Mesodermal cell (in vitro differentiated cells): ENCODE measurements around the gene KRT7.
"Not testable (repeated sequence)": the region's sequence is repeated elsewhere in the genome, so short reads cannot be mapped to it uniquely, and the experiment has no call there.

Experiments
- H3K27ac ChIP-seq: 2 replicates; pipeline ENCODE4 v1.7.0; 2013; ENCODE audit warnings: mild to moderate bottlenecking, low read depth, low read length, moderate library complexity; ENCODE audit not compliant: severe bottlenecking
- H3K36me3 ChIP-seq: 2 replicates; pipeline ENCODE4 v1.7.1; 2013; ENCODE audit warnings: mild to moderate bottlenecking, low read length, moderate library complexity; ENCODE audit not compliant: control insufficient read depth, insufficient read depth
- H3K4me1 ChIP-seq: one replicate; pipeline ENCODE4 v1.7.1; 2013; ENCODE audit warnings: mild to moderate bottlenecking, low read length; ENCODE audit not compliant: insufficient read depth, control insufficient read depth, poor library complexity, severe bottlenecking
- H3K4me3 ChIP-seq: 2 replicates; pipeline ENCODE4 v1.7.0; 2013; ENCODE audit warnings: low read length, control low read depth, mild to moderate bottlenecking; ENCODE audit not compliant: insufficient read depth, poor library complexity, severe bottlenecking; ENCODE audit errors: extremely low read depth
- H3K9me3 ChIP-seq: 2 replicates; pipeline ENCODE4 v1.7.1; 2013; ENCODE audit warnings: mild to moderate bottlenecking, low read length, moderate library complexity; ENCODE audit not compliant: control insufficient read depth
- WGBS, 2 experiments: methylation state at CpG; one replicate each; pipeline ENCODE4 v1.1.5; 2013; ENCODE audit warnings: missing lambda C conversion rate in 2 of 2; ENCODE audit not compliant: insufficient coverage in 2 of 2; 5-methylcytosine and 5-hydroxymethylcytosine counted together

Gene KRT7

DNA sequence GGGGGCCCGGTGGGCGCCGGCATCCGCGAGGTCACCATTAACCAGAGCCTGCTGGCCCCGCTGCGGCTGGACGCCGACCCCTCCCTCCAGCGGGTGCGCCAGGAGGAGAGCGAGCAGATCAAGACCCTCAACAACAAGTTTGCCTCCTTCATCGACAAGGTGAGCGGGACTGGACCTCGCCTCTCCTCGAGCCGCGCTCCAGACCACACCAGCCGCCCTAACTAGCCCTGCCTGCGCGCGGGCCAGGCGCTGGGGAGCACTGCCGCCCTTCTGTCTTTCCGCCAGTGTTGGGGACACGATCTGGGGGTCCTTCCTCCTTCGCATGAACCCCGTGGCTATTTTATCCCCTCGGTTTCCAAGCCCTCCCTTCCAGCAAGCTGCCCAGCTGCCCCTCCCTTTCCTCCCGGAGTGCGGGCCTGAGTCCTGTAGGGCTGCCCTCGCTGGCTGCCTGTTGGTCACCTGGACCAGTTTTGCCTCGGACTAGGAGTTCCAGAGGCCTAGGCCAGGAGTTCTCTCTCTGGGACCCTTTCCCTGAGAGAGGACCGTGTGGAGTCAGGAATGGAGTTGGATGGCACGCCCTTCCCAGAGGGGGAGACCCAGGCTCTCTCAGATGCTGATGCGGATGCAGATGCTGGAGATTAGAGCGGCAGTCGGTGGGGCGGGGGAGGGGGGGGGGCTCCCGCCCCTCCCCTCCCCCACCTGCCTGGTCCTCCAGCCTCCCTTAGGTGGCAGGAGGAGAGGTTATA lies 592 bp downstream of the KRT7 start:
- WGBS, 2 experiments, result 8 to 10% methylated on average over 25 to 29 of the region's 40 CpGs
- H3K9me3 ChIP-seq, result no peaks in the 10 kb centered on the region
- H3K27ac ChIP-seq, result no peak overlapping the region
- H3K4me3 ChIP-seq, result no peak overlapping the region
- H3K4me1 ChIP-seq, result peaks cover 31% of the 10 kb centered on the region
- no peaks in the 10 kb centered on the region for H3K36me3 ChIP-seq

DNA sequence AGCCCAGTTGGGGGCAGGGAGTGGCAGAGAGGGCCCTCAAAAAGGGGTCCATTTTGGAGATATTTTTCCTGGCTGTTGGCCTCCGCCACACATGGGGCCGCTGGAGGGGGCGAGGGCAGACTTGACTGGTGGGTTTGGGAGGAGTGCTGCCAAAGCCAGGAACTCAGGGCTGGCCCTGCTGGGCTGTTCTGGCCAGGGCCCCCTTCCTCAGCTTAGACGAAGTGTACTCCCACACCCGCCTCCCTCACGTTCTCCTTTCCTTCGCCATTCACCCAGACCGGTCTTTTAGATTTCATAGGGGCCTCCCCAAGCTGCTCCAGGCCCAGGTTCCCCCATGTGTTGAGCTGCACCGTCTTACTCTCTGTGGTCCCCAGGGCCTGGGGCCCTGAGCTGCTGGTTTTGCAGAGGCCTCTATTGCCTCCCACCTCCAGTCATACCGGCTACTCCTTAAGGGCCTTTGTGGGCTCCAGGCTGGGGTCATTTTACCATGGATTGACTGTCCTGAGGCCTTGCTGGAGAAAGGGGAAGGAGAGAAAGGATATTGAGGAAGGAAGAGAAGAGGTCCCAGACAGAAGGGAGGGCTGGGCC lies 1.3 kb downstream of the KRT7 start:
- H3K9me3 ChIP-seq, result no peaks in the 10 kb centered on the region
- peaks cover 31% of the 10 kb centered on the region for H3K4me1 ChIP-seq
- 88 to 89% methylated on average over 8 to 9 of the region's 10 CpGs for WGBS, 2 experiments
- no peak overlapping the region for H3K4me3 ChIP-seq
- H3K36me3 ChIP-seq, result no peaks in the 10 kb centered on the region
- no peak overlapping the region for H3K27ac ChIP-seq

DNA sequence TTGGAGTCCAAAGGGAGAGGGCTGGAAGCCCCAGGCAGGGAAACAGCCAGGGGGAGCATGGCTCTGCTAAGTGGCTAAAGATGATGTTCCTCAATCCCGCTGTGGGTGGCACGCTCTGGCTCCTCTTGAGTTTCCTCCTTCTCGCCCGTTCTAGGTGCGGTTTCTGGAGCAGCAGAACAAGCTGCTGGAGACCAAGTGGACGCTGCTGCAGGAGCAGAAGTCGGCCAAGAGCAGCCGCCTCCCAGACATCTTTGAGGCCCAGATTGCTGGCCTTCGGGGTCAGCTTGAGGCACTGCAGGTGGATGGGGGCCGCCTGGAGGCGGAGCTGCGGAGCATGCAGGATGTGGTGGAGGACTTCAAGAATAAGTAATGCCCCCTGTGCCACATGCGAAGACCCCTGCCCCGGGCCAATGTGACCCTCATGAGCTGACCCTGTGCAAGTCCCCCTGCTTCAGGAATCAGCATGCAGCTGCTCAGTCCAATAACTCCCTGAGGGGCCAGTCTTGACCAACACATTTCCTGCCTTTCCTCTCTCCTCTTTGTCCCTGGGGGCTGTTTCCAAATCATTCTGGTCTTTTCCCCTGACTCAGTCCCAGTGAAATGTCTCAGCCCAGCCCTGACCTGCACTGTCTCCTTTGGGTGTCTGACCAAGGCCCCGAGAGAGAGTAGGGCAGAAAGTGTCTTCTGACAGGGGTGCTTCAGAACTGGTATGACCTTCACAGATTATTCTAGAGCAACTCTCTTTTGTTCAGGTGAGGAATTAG lies 2.1 kb downstream of the KRT7 start:
- Histone ChIP-seq H3K27ac (no peak overlapping the region), H3K4me1 (peaks cover 29% of the 10 kb centered on the region), H3K36me3 (no peaks in the 10 kb centered on the region), H3K4me3 (no peak overlapping the region), H3K9me3 (no peaks in the 10 kb centered on the region)
- 94 to 95% methylated on average over 12 to 14 of the region's 15 CpGs for WGBS, 2 experiments

DNA sequence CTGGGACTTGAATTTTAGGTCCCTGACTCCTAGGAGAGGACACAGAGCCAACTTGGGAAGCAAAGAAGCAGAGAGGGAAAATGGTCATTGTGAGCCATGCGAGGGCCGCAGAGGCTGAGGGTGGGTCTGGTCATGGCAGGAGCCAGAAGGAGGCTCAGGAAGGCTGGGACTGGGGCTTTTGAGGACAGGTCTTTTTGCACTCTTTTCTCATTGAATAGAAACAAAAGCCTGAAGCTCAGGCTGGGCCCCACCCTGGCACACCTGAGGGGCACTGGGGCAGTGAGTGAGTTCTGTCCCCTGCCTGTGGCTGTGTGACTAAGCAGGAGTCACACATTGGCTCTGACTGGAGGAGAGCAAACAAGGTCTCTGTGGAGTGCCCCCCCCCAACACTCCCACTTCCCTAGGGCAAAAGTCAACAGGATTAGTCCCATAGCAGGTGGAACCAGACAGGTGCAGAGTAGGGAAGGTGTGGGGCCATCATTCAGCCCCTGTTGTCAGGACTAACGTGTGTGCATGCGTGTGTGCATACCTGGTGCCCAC lies 2.8 kb downstream of the KRT7 start:
- Histone ChIP-seq H3K27ac (no peak overlapping the region), H3K36me3 (no peaks in the 10 kb centered on the region), H3K9me3 (no peaks in the 10 kb centered on the region), H3K4me1 (peaks cover 22% of the 10 kb centered on the region), H3K4me3 (no peak overlapping the region)
- 100% methylated on average over 2 of the region's 4 CpGs for WGBS, 2 experiments

DNA sequence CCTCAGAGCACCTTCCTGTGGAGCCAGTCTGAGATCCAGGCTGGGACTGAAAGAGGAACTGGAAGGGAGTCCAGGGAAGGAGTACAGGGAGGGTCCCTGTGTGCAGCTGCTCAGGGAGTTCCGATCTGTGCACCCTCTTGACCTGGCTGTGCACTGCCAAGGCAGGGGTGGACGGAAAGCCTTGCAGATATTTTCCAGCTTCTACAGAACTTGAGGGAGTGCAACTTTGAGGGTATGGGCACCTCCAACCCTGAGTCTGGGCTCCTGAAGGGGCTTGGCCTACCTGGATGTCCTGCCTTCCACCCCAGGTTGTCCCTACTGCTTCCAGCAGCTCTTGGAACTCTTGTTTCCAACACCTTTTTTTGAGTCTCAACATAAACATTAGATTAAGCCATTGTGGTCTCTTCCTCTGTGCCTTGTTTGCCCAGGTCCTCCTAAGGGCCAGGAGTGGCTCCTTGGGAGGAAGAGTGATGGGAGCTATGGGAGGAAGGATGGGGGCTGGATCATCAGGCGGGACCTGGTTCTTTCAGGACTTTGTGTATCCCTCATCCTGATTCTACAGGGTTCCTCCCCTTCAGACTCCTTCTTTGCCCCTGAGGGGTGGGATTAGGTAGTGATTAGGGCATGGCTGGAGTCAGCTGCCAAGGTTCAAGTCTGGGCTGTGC lies 3.5 kb downstream of the KRT7 start:
- Histone ChIP-seq H3K4me1 (peaks cover 16% of the 10 kb centered on the region), H3K9me3 (no peaks in the 10 kb centered on the region), H3K27ac (no peak overlapping the region), H3K36me3 (no peaks in the 10 kb centered on the region), H3K4me3 (no peak overlapping the region)
- 88 to 89% methylated on average over 1 to 2 of the region's 3 CpGs for WGBS, 2 experiments

DNA sequence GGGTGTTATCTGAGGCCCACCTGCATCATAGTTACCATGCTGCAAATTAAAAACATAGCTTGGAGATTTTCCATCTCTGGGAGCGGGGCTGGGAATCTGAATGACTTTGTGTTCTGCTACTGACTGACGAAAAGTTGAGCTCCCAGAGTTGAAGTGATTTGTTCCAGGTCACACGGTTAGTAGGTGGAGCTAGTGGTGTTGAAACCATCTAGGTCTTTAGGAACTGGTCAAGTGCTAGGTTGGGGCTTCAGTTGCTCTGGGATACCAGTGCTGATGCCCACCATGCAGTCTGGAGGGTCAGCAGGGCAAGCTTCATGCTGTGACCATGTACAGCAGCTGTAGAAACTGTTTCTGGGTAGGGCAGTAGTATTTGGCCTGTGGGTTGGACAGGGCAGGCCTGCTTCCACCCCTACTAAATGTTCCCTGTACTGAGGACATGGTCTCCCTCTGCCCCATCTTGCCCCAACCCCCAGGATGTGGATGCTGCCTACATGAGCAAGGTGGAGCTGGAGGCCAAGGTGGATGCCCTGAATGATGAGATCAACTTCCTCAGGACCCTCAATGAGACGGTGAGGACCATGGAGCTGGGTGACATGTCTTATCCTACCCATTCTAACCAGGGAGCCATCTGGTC lies 5.3 kb downstream of the KRT7 start:
- 83 to 90% methylated on average over 3 to 4 of the region's 4 CpGs for WGBS, 2 experiments
- H3K36me3 ChIP-seq, result no peaks in the 10 kb centered on the region

DNA sequence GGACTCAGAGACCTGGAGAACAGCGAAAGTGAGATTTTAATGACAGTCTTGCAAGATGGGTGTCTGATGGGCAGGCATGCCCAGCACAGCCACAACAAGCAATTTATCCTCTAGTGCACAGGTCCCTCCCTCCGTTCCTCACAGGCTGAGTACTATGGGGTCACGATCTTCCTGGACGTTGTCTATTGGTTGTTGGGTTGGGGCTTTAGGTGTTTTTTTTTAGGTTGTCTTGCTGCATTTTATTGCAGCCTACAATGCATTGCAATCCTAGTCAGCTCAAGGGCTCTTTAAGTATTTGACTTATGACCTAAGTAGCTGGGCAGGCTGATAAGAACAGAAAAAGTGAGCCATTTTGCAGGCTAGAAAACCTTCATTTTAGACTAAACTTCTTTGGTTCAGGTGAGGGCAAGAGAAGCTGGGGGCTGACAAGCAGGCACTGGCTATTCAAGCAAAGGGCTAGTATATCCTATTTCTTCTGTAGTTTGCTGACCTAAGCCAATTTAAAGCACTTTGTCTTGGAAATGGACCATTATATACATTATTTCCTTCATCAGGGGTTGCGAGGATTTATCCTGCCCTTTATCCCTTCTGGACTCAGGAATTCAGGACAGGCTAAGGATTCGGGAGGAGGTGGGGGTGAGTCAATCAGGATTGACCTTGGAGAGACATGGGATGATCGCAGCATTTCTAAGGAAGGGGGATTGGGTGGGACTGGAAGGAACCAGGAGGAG lies 6.0 kb downstream of the KRT7 start:
- Histone ChIP-seq H3K27ac (no peak overlapping the region), H3K9me3 (no peaks in the 10 kb centered on the region), H3K4me1 (peaks cover 2% of the 10 kb centered on the region), H3K4me3 (no peak overlapping the region), H3K36me3 (no peaks in the 10 kb centered on the region)
- WGBS, 2 experiments, result 86 to 90% methylated on average over 2 of the region's 7 CpGs

More for the DNA sequence above, 5.3 kb downstream of the KRT7 start:
- Histone ChIP-seq H3K4me3 (no peak overlapping the region), H3K27ac (no peak overlapping the region), H3K9me3 (no peaks in the 10 kb centered on the region), H3K4me1 (peaks cover 4% of the 10 kb centered on the region)

DNA sequence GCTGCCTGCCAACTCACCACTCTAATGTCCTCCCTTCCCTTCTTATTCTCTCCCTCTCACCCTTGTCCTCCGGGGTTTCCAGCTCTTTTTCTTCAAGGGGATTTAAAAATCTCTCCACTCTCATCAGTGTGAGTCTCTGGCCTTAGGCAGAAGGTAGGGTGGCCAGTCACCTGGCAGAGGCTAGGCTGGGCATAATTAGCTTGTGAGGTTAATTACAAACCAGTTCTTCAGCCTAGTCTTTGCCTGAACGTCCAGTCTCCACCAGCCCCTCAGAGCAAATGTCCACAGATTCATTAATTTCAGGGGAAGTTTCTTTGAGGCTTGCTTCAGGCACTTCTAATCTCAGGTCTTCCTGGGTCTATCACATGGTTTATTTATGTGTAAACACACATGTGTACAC lies 6.7 kb downstream of the KRT7 start:
- Histone ChIP-seq H3K27ac (no peak overlapping the region), H3K9me3 (no peaks in the 10 kb centered on the region), H3K4me1 (peaks cover 6% of the 10 kb centered on the region), H3K36me3 (no peaks in the 10 kb centered on the region), H3K4me3 (no peak overlapping the region)
- 100% methylated on average over 1 of the region's 2 CpGs; no CpG with 5 or more reads in 1 of the 2 experiments for WGBS, 2 experiments

DNA sequence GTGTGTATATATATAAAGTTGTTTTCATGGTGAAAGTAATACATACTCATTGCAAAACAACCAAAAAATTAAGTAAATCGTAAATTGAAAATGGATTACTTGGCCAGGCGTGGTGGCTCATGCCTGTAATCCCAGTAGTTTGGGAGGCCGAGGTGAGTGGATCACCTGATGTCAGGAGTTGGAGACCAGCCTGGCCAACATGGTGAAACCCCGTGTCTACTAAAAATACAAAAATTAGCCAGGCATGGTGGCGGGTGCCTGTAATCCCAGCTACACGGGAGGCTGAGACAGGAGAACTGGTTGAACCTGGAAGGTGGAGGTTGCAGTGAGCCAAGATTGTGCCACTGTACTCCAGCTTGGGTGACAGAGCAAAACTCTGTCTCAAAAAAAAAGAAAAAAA lies 7.2 kb downstream of the KRT7 start:
- 91 to 92% methylated on average over 6 of the region's 6 CpGs for WGBS, 2 experiments
- not testable (repeated sequence) for H3K36me3 ChIP-seq, H3K4me3 ChIP-seq, H3K9me3 ChIP-seq, H3K27ac ChIP-seq, H3K4me1 ChIP-seq
